PC-9 (cell line): ENCODE data around the gene SGPP1.

Experiments
- CTCF ChIP-seq: fragments of 200-600 bp; sonication (generic); conservative IDR thresholded peaks from 2 replicates; pipeline ENCODE4 v1.6.1; 2017; ENCODE audit warnings: mixed run types, antibody characterized with exemption, mild to moderate bottlenecking, moderate library complexity
- EZH2 ChIP-seq: fragments of 200-600 bp; sonication (generic); IDR thresholded peaks from 2 replicates; pipeline ENCODE4 v1.8.0; 2017; ENCODE audit warnings: antibody characterized with exemption, low read depth

- TF ChIP-seq CTCF (no peak), EZH2 (no peak)
These were observed 55.3 kb downstream of the SGPP1 start for GRCh38 chr14:63672417-63673180.
